HG02588 (cell line): ENCODE results near the gene GAS7.

Source experiments
- ATAC-seq: cut with Tn5 transposase; IDR thresholded peaks from one replicate; pipeline ENCODE4 v1.9.1; 2021; ENCODE audit warnings: mild to moderate bottlenecking, moderate library complexity; ENCODE audit not compliant: unreplicated experiment

The GAS7 gene

GRCh38 chr17:10172241-10172741 is 26.1 kb downstream of the GAS7 start:
- no peak for ATAC-seq

GRCh38 chr17:10171581-10171981 is 26.8 kb downstream of the GAS7 start:
- ATAC-seq, result no peak

- ATAC-seq, result no peak
Measured at GRCh38 chr17:10171122-10171571, 27.3 kb downstream of the GAS7 start.

- no peak for ATAC-seq
Measured at GRCh38 chr17:10170233-10170632, 28.2 kb downstream of the GAS7 start.

- ATAC-seq, result no peak
Measured at GRCh38 chr17:10169290-10169689, 29.1 kb downstream of the GAS7 start.

GRCh38 chr17:10166176-10166935 is 32.0 kb downstream of the GAS7 start:
- ATAC-seq, result no peak

- ATAC-seq, result no peak
Measured at GRCh38 chr17:10162096-10162495, 36.3 kb downstream of the GAS7 start.

- no peak for ATAC-seq
Measured at GRCh38 chr17:10161386-10161785, 37.0 kb downstream of the GAS7 start.

- peak; percentile 77 for ATAC-seq
Measured at GRCh38 chr17:10156948-10157607, 41.3 kb downstream of the GAS7 start.

GRCh38 chr17:10156599-10156947 is 41.8 kb downstream of the GAS7 start:
- ATAC-seq, result peak; percentile 16

- ATAC-seq, result no peak
Measured at GRCh38 chr17:10156077-10156435, 42.4 kb downstream of the GAS7 start.

GRCh38 chr17:10155371-10156076 is 42.9 kb downstream of the GAS7 start:
- no peak for ATAC-seq

GRCh38 chr17:10151667-10152496 is 46.5 kb downstream of the GAS7 start:
- ATAC-seq, result no peak

- peak; percentile 61 for ATAC-seq
Measured at GRCh38 chr17:10149573-10150399, 48.6 kb downstream of the GAS7 start.

- ATAC-seq, result no peak
Measured at GRCh38 chr17:10147761-10148415, 50.5 kb downstream of the GAS7 start.

GRCh38 chr17:10147040-10147439 is 51.4 kb downstream of the GAS7 start:
- no peak for ATAC-seq

- no peak for ATAC-seq
Measured at GRCh38 chr17:10144982-10145381, 53.4 kb downstream of the GAS7 start.

- no peak for ATAC-seq
Measured at GRCh38 chr17:10144456-10144855, 54.0 kb downstream of the GAS7 start.

GRCh38 chr17:10141436-10141835 is 57.0 kb downstream of the GAS7 start:
- ATAC-seq, result no peak
